Lung (tissue), 12 donors: ENCODE data around the gene BRI3. TPM values are rescaled to one million over a fixed set of nuclear protein-coding genes. Genes with fewer than 3 reads are reported as not detected.

Experiments used
- ATAC-seq: fragments of 200-7000 bp; cut with Tn5 transposase; one replicate; pipeline ENCODE4 v1.9.1; 2020; ENCODE audit warnings: moderate number of reproducible peaks; ENCODE audit not compliant: insufficient read depth, low FRiP score
- DNase-seq, 3 donors: peaks; one replicate each; pipeline ENCODE4 v3.0.0-alpha.2; 2013 to 2017
- H3K27ac ChIP-seq, 2 donors: one replicate each; pipeline ENCODE4 v1.5.1; 2013; ENCODE audit warnings: mild to moderate bottlenecking in 2 of 2, moderate library complexity in 2 of 2, control low read depth in 1 of 2, inconsistent platforms in 1 of 2, low read depth in 1 of 2, low read length in 1 of 2
- H3K27me3 ChIP-seq, 3 donors: one replicate each; pipeline ENCODE4 v1.5.1; 2013; ENCODE audit warnings: low read length in 2 of 3; ENCODE audit not compliant: control insufficient read depth in 3 of 3, insufficient read depth in 3 of 3
- H3K36me3 ChIP-seq, 4 donors: one replicate each; pipeline ENCODE4 v1.5.1; 2013; ENCODE audit warnings: low read length in 4 of 4, mild to moderate bottlenecking in 1 of 4, moderate library complexity in 1 of 4; ENCODE audit not compliant: control insufficient read depth in 4 of 4, insufficient read depth in 4 of 4
- H3K4me1 ChIP-seq, 5 donors: one replicate each; pipeline ENCODE4 v1.5.1; 2013; ENCODE audit warnings: low read length in 5 of 5, mild to moderate bottlenecking in 2 of 5, moderate library complexity in 1 of 5; ENCODE audit not compliant: control insufficient read depth in 5 of 5, insufficient read depth in 5 of 5
- H3K4me3 ChIP-seq: one replicate; pipeline ENCODE4 v1.5.1; 2013; ENCODE audit warnings: mild to moderate bottlenecking, control low read depth, moderate library complexity
- H3K9ac ChIP-seq, 2 donors: one replicate each; pipeline ENCODE4 v1.5.1; 2013; ENCODE audit warnings: low read length in 2 of 2, control low read depth in 1 of 2; ENCODE audit not compliant: insufficient read depth in 1 of 2
- H3K9me3 ChIP-seq, 4 donors: one replicate each; pipeline ENCODE4 v1.5.1; 2013; ENCODE audit warnings: low read length in 3 of 4, mild to moderate bottlenecking in 1 of 4, moderate library complexity in 1 of 4; ENCODE audit not compliant: control insufficient read depth in 4 of 4, insufficient read depth in 3 of 4
- CTCF ChIP-seq: IDR thresholded peaks from 2 replicates; pipeline ENCODE4 v1.5.1; 2012; ENCODE audit warnings: mild to moderate bottlenecking; ENCODE audit errors: control extremely low read depth, extremely low read depth
- WGBS, 2 donors: extraction: QIAGEN DNeasy Blood & Tissue Kit; methylation state at CpG; one replicate each; pipeline ENCODE4 v1.1.7; 2013; 5-methylcytosine and 5-hydroxymethylcytosine counted together
- polyA plus RNA-seq, 2 donors: library from polyadenylated mRNA; stranded (reverse); fragments of 200-250 nt; gene quantifications; one replicate each; pipeline ENCODE4 v1.2.1, GENCODE V29; 2013
- total RNA-seq, 2 donors: library from RNA; depleted of rRNA in 1 of 2; stranded (reverse); fragments of >200 nt in 1 of 2; gene quantifications; one replicate each; pipeline ENCODE4 v1.2.1, GENCODE V29; 2014 to 2021
- donor health status: control.
- donor health status: control.
- donor health status: Bipolar disorder and iron deficiency.
- donor health status: healthy.
- donor health status: DM: yes; HTN: yes; CAD: no.

Gene BRI3
- total and polyA plus RNA-seq, 4 donors = 99.7 to 615 (median 439) TPM

DNA sequence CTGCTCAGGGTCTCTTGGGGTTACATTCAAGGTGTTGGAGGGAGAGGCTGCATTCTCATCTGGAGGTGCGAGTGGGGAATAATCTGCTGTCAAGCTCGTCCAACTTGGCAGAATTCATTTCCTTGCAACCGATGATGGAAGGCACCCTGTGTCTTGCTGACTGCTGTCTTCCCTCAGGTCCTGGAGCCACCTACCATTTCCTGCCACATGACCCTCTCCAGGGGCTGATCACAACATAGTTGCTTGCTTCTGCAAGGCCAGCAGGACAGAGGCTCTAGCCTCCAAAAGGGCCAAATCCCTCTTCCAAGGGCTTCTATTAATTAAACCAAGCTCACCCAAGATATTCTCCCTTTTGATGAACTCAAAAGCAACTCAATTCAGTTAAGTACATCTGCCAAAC lies 14.2 kb upstream of the BRI3 start:
- no peak for DNase-seq
- 77 to 83% methylated on average over 3 of the region's 3 CpGs for WGBS, 2 donors
- Histone ChIP-seq H3K36me3 (peaks cover 0 to 8% (median 1%) of the 10 kb centered on the region in 4 donors), H3K27ac (no peak overlapping the region), H3K27me3 (no peaks in the 10 kb centered on the region), H3K4me3 (no peak overlapping the region), H3K4me1 (peaks cover 0 to 1% (median 0%) of the 10 kb centered on the region in 5 donors), H3K9me3 (no peaks in the 10 kb centered on the region), H3K9ac (no peak overlapping the region)
- ATAC-seq = no peak
- no peak for TF ChIP-seq CTCF

- Histone ChIP-seq H3K36me3 (no peaks in the 10 kb centered on the region), H3K4me3 (no peak overlapping the region), H3K27me3 (no peaks in the 10 kb centered on the region), H3K9ac (peak overlapping the region in 1 of 2 donors; percentile 23), H3K27ac (peak overlapping the region in 1 of 2 donors; percentile 26), H3K9me3 (no peaks in the 10 kb centered on the region), H3K4me1 (peaks cover 0 to 12% (median 4%) of the 10 kb centered on the region in 5 donors)
- ATAC-seq (peak; percentile 51), DNase-seq (peak; percentile 41 to 82 (median 80))
- no peak for TF ChIP-seq CTCF
- 29 to 33% methylated on average over 5 of the region's 5 CpGs for WGBS, 2 donors
Observed at GRCh38 chr7:98276241-98276761, 5.2 kb upstream of the BRI3 start.

- 83 to 90% methylated on average over 5 of the region's 5 CpGs for WGBS, 2 donors
- TF ChIP-seq CTCF = no peak
- no peaks in the 10 kb centered on the region for H3K27me3 ChIP-seq
- H3K36me3 ChIP-seq = peaks cover 0 to 3% (median 0%) of the 10 kb centered on the region in 4 donors
- no peaks in the 10 kb centered on the region for H3K9me3 ChIP-seq
- no peak for ATAC-seq
- peaks cover 0 to 24% (median 11%) of the 10 kb centered on the region in 5 donors for H3K4me1 ChIP-seq
- no peak overlapping the region for H3K9ac ChIP-seq
- no peak overlapping the region for H3K4me3 ChIP-seq
- DNase-seq = no peak
- H3K27ac ChIP-seq = no peak overlapping the region
Observed at GRCh38 chr7:98278408-98278807, 3.1 kb upstream of the BRI3 start.

- DNase-seq = no peak
- no peak for ATAC-seq
- Histone ChIP-seq H3K36me3 (peaks cover 0 to 8% (median 0%) of the 10 kb centered on the region in 4 donors), H3K9me3 (no peaks in the 10 kb centered on the region), H3K4me1 (peaks cover 0 to 30% (median 11%) of the 10 kb centered on the region in 5 donors), H3K27ac (peak overlapping the region in 1 of 2 donors; percentile 5), H3K9ac (no peak overlapping the region), H3K4me3 (no peak overlapping the region), H3K27me3 (no peaks in the 10 kb centered on the region)
- WGBS, 2 donors = 73 to 74% methylated on average over 4 of the region's 4 CpGs
- no peak for TF ChIP-seq CTCF
Observed at GRCh38 chr7:98278936-98279335, 2.5 kb upstream of the BRI3 start.
